Endothelial cell of umbilical vein (primary cell): ENCODE results near the gene PDE4B. TPM values are rescaled to one million over a fixed set of nuclear protein-coding genes. Genes with fewer than 3 reads are reported as not detected.

Experiments
- BruUV-seq: library from RNA; stranded (reverse); fragments of 400-500 nt; replicated peaks from 2 replicates; lab custom pipeline; 2021; lab: Mats Ljungman, UMichigan
- CTCF ChIA-PET: fragments of 300-600, 350-600 bp; sonication (Branson Sonifier 250); formaldehyde crosslinking; loops from one replicate; lab custom pipeline; 2021; ENCODE audit warnings: antibody characterized with exemption, inconsistent platforms; lab: Charles Lee
- POLR2A ChIA-PET: fragments of 300-600, 350-600 bp; sonication (Branson Sonifier 250); formaldehyde crosslinking; loops from one replicate; lab custom pipeline; 2021; ENCODE audit warnings: antibody characterized with exemption, inconsistent platforms; lab: Charles Lee
- DNase-seq: peaks from one replicate; pipeline ENCODE4 v3.0.0-alpha.2; 2011; ENCODE audit warnings: low read depth, low spot score
- FAIRE-seq: peaks from 2 replicates; lab custom pipeline; 2011; peaks lifted over from hg19 to GRCh38; lab: Jason Lieb, UNC
- H2AFZ ChIP-seq: 2 replicates; pipeline ENCODE4 v1.6.0; 2012; ENCODE audit warnings: low read depth, low read length, control low read depth, inconsistent platforms
- H3K27ac ChIP-seq: 2 replicates; pipeline ENCODE4 v1.5.1; 2011; ENCODE audit warnings: low read depth, mild to moderate bottlenecking, control low read depth, low read length, moderate library complexity; ENCODE audit not compliant: insufficient read depth
- H3K27me3 ChIP-seq, 2 experiments: 2 replicates each; pipeline versions ENCODE4 v1.6.0 to v1.6.1; 2011; ENCODE audit warnings: low read length in 2 of 2, mixed read lengths in 1 of 2; ENCODE audit not compliant: control insufficient read depth in 2 of 2, insufficient read depth in 2 of 2
- H3K36me3 ChIP-seq, 2 experiments: 2 replicates in 1 of 2; 3 replicates in 1 of 2; pipeline ENCODE4 v1.5.1; 2011; ENCODE audit warnings: low read length in 2 of 2, mild to moderate bottlenecking in 1 of 2, moderate library complexity in 1 of 2; ENCODE audit not compliant: control insufficient read depth in 2 of 2, insufficient read depth in 2 of 2; ENCODE audit errors: extremely low read depth in 1 of 2
- H3K4me1 ChIP-seq: 3 replicates; pipeline ENCODE4 v1.5.1; 2011; ENCODE audit warnings: mild to moderate bottlenecking, low read length; ENCODE audit not compliant: control insufficient read depth, insufficient read depth; ENCODE audit errors: extremely low read depth
- H3K4me2 ChIP-seq: 2 replicates; pipeline ENCODE4 v1.6.1; 2011; ENCODE audit warnings: low read length, control low read depth, mixed read lengths; ENCODE audit not compliant: insufficient read depth
- H3K4me3 ChIP-seq, 3 experiments: fragments of 200-600 bp in 1 of 3; sonication (generic), shearing (Covaris generic) in 1 of 3; replicated peaks in 1 of 3; 2 replicates each; pipeline ENCODE4 v1.5.1; 2011 to 2016; ENCODE audit warnings: control low read depth in 3 of 3, low read length in 3 of 3, mild to moderate bottlenecking in 2 of 3, inconsistent platforms in 1 of 3, low read depth in 1 of 3, moderate library complexity in 1 of 3; ENCODE audit not compliant: insufficient read depth in 1 of 3
- H3K79me2 ChIP-seq: 2 replicates; pipeline ENCODE4 v1.6.0; 2012; ENCODE audit warnings: low read length, inconsistent platforms; ENCODE audit not compliant: control insufficient read depth, insufficient read depth
- H3K9ac ChIP-seq: replicated peaks from 2 replicates; pipeline ENCODE3; 2011; ENCODE audit warnings: low read length, control low read depth; ENCODE audit not compliant: insufficient read depth; ENCODE audit errors: extremely low read depth
- H3K9me1 ChIP-seq: replicated peaks from 3 replicates; pipeline ENCODE4 v1.6.0; 2011; ENCODE audit warnings: mild to moderate bottlenecking, low read length; ENCODE audit not compliant: control insufficient read depth, insufficient read depth; ENCODE audit errors: extremely low read depth
- H3K9me3 ChIP-seq: replicated peaks from 2 replicates; pipeline ENCODE4 v1.5.1; 2012; ENCODE audit warnings: low read length, inconsistent platforms; ENCODE audit not compliant: control insufficient read depth, insufficient read depth
- H4K20me1 ChIP-seq: replicated peaks from 2 replicates; pipeline ENCODE3; 2011; ENCODE audit warnings: mild to moderate bottlenecking, low read length; ENCODE audit not compliant: control insufficient read depth, insufficient read depth; ENCODE audit errors: extremely low read depth
- EZH2 ChIP-seq: IDR thresholded peaks from 2 replicates; pipeline ENCODE4 v1.6.1; 2012; ENCODE audit warnings: borderline replicate concordance, low read depth, mild to moderate bottlenecking, moderate library complexity, low read length, inconsistent platforms; ENCODE audit not compliant: severe bottlenecking
- FOS ChIP-seq: IDR thresholded peaks from 2 replicates; pipeline ENCODE4 v1.6.1; 2011; ENCODE audit warnings: mild to moderate bottlenecking, low read length, moderate library complexity, borderline replicate concordance; ENCODE audit not compliant: insufficient read depth
- GATA2 ChIP-seq: IDR thresholded peaks from 2 replicates; pipeline ENCODE4 v1.7.0; 2011; ENCODE audit warnings: low read depth, mild to moderate bottlenecking, moderate library complexity, mixed read lengths, low read length; ENCODE audit not compliant: insufficient read length, insufficient read depth
- JUN ChIP-seq: IDR thresholded peaks from 2 replicates; pipeline ENCODE4 v1.6.1; 2011; ENCODE audit warnings: borderline replicate concordance, low read depth; ENCODE audit not compliant: insufficient read length, insufficient read depth
- MYC ChIP-seq: IDR thresholded peaks from one replicate; pipeline ENCODE4 v1.6.1; 2011; ENCODE audit warnings: mild to moderate bottlenecking, low read depth, low read length
- POLR2A ChIP-seq: IDR thresholded peaks from 2 replicates; pipeline ENCODE4 v1.6.1; 2012; ENCODE audit warnings: low read depth, mild to moderate bottlenecking, control low read depth, low read length
- POLR2AphosphoS5 ChIP-seq: IDR thresholded peaks from 2 replicates; pipeline ENCODE4 v1.6.1; 2012; ENCODE audit warnings: low read depth, mild to moderate bottlenecking, control low read depth, low read length, moderate library complexity; ENCODE audit not compliant: insufficient read depth
- dilution Hi-C: fragments of 300-500 bp; cut with MboI; formaldehyde crosslinking; loops from one replicate; pipeline ENCODE4 v1.15.0; 2019; ENCODE audit warnings: low sequenced_read_pairs; ENCODE audit not compliant: extremely low pct_ligation_motif_present
- intact Hi-C: fragments of 100-400 bp; cut with micrococcal nuclease; formaldehyde crosslinking; loops from one replicate; pipeline ENCODE4 v1.10.0; 2022
- polyA plus RNA-seq, 4 experiments: library from polyadenylated mRNA; depleted of rRNA in 3 of 4; stranded (reverse) in 3 of 4; unstranded in 1 of 4; fragments of >200 nt; gene quantifications; 2 replicates each; pipeline versions ENCODE4 v1.2.1 to v1.2.3, GENCODE V29; 2011 to 2012; ENCODE audit warnings: missing spikeins in 1 of 4
- total RNA-seq: library from RNA; stranded (reverse); gene quantifications from 2 replicates; pipeline ENCODE4 v1.2.3, GENCODE V29; 2021
- TF ChIP-seq, protein P1 (sequence below): IDR thresholded peaks from 2 replicates; pipeline ENCODE4 v1.6.1; 2011; ENCODE audit not compliant: insufficient read depth, insufficient read length
- TF ChIP-seq, protein P2 (sequence below), 2 donors: IDR thresholded peaks; 1 replicate in 1 of 2; 2 replicates in 1 of 2; pipeline ENCODE4 v1.5.1; 2011; ENCODE audit warnings: low read length in 2 of 2, mild to moderate bottlenecking in 2 of 2, moderate library complexity in 2 of 2, control low read depth in 1 of 2, inconsistent platforms in 1 of 2, low read depth in 1 of 2; ENCODE audit not compliant: insufficient read depth in 1 of 2; ENCODE audit errors: extremely low read depth in 1 of 2

PDE4B gene
- total and polyA plus RNA-seq, 2 donors (not counting 3 experiments of a cell fraction or from before 2014, with no cell fraction given): 63.5 to 69.8 TPM

DNA sequence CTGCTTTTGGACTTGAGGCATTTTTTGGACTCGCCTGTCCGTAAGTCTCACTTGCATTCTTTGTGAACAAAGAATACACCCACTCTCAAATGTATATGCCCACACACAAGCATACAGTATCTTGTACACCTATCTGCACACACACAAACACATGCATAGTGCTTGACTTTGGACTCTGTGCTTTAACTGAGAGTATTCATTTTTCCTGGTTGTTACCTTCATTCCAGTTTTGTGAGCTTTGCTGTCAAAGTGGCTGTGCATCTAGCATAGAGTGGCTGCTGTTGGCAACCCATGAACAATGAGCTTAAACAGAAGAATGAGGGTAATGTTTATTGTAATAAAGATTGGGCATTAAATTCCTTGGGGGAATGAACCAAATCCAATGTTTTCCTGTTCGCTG, 199.0 kb downstream of the PDE4B start:
- ChIA-PET POLR2A (no interaction called here), CTCF (no interaction called here)
- Histone ChIP-seq H3K27me3 (no peaks in the 10 kb centered on the region), H3K9me3 (no peaks in the 10 kb centered on the region), H3K4me2 (no peak overlapping the region), H3K4me3 (no peak overlapping the region), H3K4me1 (no peaks in the 10 kb centered on the region), H3K9me1 (no peaks in the 10 kb centered on the region), H3K27ac (no peak overlapping the region), H3K9ac (no peak overlapping the region), H2AFZ (no peak overlapping the region), H4K20me1 (no peaks in the 10 kb centered on the region), H3K79me2 (no peaks in the 10 kb centered on the region), H3K36me3 (no peaks in the 10 kb centered on the region)
- no TSS peak for BruUV-seq
- DNase-seq: no peak
- dilution Hi-C loops: no loop called here
- no peak for FAIRE-seq
- intact Hi-C loops: no loop called here
- TF ChIP-seq GATA2 (no peak), POLR2A (no peak), MYC (no peak), EZH2 (no peak), FOS (no peak), POLR2AphosphoS5 (no peak), JUN (no peak)
- TF ChIP-seq, protein P1, sequence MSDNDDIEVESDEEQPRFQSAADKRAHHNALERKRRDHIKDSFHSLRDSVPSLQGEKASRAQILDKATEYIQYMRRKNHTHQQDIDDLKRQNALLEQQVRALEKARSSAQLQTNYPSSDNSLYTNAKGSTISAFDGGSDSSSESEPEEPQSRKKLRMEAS: no peak
- TF ChIP-seq, protein P2, sequence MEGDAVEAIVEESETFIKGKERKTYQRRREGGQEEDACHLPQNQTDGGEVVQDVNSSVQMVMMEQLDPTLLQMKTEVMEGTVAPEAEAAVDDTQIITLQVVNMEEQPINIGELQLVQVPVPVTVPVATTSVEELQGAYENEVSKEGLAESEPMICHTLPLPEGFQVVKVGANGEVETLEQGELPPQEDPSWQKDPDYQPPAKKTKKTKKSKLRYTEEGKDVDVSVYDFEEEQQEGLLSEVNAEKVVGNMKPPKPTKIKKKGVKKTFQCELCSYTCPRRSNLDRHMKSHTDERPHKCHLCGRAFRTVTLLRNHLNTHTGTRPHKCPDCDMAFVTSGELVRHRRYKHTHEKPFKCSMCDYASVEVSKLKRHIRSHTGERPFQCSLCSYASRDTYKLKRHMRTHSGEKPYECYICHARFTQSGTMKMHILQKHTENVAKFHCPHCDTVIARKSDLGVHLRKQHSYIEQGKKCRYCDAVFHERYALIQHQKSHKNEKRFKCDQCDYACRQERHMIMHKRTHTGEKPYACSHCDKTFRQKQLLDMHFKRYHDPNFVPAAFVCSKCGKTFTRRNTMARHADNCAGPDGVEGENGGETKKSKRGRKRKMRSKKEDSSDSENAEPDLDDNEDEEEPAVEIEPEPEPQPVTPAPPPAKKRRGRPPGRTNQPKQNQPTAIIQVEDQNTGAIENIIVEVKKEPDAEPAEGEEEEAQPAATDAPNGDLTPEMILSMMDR (IDR thresholded peaks at IDR 0.05; ENCODE audit: extremely low read depth in 1 of 2, insufficient read depth in 1 of 2, low read depth in 1 of 2, low read length in 2 of 2): no peak
